Activated naive CD8-positive, alpha-beta T cell treated with anti-CD3 and anti-CD28 coated beads, Interleukin-2, amount 50 U/mL, for 16 hours (primary cell): ENCODE data around the gene FKBP7.
"Not testable (repeated sequence)": the region's sequence is repeated elsewhere in the genome, so short reads cannot be mapped to it uniquely, and the experiment has no call there.

Experiments used
- DNase-seq: peaks from one replicate; pipeline ENCODE4 v3.0.0-alpha.2; 2020; ENCODE audit warnings: low read depth, low spot score

Gene FKBP7

GRCh38 chr2:178449700-178450523 is 28.5 kb downstream of the FKBP7 start:
- no peak for DNase-seq

- DNase-seq: no peak
Observed at GRCh38 chr2:178448968-178449661, 29.3 kb downstream of the FKBP7 start.

GRCh38 chr2:178441426-178441825 is 37.0 kb downstream of the FKBP7 start:
- no peak for DNase-seq

- DNase-seq: no peak
Observed at GRCh38 chr2:178436662-178437061, 41.7 kb downstream of the FKBP7 start.

- no peak for DNase-seq
Observed at GRCh38 chr2:178429336-178429735, 49.1 kb downstream of the FKBP7 start.

- DNase-seq: no peak
Observed at GRCh38 chr2:178428396-178428806, 50.0 kb downstream of the FKBP7 start.

GRCh38 chr2:178427458-178427857 is 50.9 kb downstream of the FKBP7 start:
- DNase-seq: no peak

- DNase-seq: no peak
Observed at GRCh38 chr2:178426388-178426787, 52.0 kb downstream of the FKBP7 start.

GRCh38 chr2:178425255-178425827 is 53.1 kb downstream of the FKBP7 start:
- DNase-seq: no peak

- not testable (repeated sequence) for DNase-seq
Observed at GRCh38 chr2:178423746-178424145, 54.7 kb downstream of the FKBP7 start.

- no peak for DNase-seq
Observed at GRCh38 chr2:178422097-178422496, 56.3 kb downstream of the FKBP7 start.

- DNase-seq: no peak
Observed at GRCh38 chr2:178420463-178420999, 57.9 kb downstream of the FKBP7 start.

GRCh38 chr2:178419123-178419522 is 59.3 kb downstream of the FKBP7 start:
- DNase-seq: no peak

GRCh38 chr2:178418426-178418825 is 60.0 kb downstream of the FKBP7 start:
- no peak for DNase-seq

GRCh38 chr2:178417916-178418315 is 60.5 kb downstream of the FKBP7 start:
- DNase-seq: no peak

GRCh38 chr2:178415979-178416378 is 62.4 kb downstream of the FKBP7 start:
- DNase-seq: no peak

- DNase-seq: peak; percentile 51
Observed at GRCh38 chr2:178414266-178415247, 63.8 kb downstream of the FKBP7 start.
